LNCaP clone FGC (cell line): ENCODE measurements around the gene DOK6.

Source experiments
- DNase-seq: peaks from one replicate; pipeline ENCODE4 v3.0.0-alpha.2; 2011; ENCODE audit warnings: low read depth
- H3K4me3 ChIP-seq: 2 replicates; pipeline ENCODE4 v1.5.1; 2011; ENCODE audit warnings: mild to moderate bottlenecking, low read depth, low read length, control low read depth
- TF ChIP-seq, protein P1 (sequence below): IDR thresholded peaks from 2 replicates; pipeline ENCODE4 v1.5.1; 2012; ENCODE audit warnings: mild to moderate bottlenecking; ENCODE audit not compliant: control insufficient read depth, insufficient read depth; ENCODE audit errors: extremely low read depth

Gene DOK6

DNA sequence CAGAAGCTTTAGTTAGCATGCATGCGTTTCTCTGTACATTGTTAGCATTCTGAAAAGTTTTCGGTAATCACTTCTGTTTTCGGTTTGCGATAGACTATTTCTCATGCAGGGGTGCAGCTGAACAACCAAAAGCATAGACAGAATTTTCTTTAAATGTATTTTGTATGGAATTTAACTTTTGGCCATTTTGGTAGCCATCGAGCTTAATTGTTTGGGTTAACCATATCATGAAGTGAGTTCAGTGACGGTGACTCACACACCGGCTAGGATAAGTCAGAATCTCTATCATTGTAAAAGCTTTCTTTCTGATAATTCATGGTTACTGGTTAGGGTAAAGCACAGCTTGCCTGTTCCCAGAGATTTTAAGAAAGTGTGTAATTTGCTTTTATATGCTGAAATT lies 439.8 kb downstream of the DOK6 start:
- no peak overlapping the region for H3K4me3 ChIP-seq
- DNase-seq, result no peak
- TF ChIP-seq, protein P1, sequence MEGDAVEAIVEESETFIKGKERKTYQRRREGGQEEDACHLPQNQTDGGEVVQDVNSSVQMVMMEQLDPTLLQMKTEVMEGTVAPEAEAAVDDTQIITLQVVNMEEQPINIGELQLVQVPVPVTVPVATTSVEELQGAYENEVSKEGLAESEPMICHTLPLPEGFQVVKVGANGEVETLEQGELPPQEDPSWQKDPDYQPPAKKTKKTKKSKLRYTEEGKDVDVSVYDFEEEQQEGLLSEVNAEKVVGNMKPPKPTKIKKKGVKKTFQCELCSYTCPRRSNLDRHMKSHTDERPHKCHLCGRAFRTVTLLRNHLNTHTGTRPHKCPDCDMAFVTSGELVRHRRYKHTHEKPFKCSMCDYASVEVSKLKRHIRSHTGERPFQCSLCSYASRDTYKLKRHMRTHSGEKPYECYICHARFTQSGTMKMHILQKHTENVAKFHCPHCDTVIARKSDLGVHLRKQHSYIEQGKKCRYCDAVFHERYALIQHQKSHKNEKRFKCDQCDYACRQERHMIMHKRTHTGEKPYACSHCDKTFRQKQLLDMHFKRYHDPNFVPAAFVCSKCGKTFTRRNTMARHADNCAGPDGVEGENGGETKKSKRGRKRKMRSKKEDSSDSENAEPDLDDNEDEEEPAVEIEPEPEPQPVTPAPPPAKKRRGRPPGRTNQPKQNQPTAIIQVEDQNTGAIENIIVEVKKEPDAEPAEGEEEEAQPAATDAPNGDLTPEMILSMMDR, result no peak

DNA sequence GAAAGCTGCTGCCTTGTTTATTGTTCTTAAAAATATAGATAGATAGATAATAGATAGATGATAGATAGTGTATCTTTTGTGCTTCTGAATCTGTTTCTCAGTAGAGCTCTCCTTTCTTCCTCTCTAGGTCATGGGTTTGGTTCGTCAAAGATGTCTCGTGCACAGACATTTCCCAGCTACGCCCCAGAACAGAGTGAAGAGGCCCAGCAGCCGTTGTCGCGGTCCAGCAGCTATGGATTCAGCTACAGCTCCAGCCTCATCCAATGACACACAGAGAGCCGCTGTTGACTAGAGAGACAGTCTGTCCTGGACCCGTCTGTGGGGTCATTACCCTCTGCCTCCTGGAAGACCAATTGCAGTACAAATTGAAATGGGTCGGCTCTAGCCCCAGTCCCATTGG lies 440.4 kb downstream of the DOK6 start:
- DNase-seq, result no peak
- TF ChIP-seq, protein P1, result no peak
- no peak overlapping the region for H3K4me3 ChIP-seq

DNA sequence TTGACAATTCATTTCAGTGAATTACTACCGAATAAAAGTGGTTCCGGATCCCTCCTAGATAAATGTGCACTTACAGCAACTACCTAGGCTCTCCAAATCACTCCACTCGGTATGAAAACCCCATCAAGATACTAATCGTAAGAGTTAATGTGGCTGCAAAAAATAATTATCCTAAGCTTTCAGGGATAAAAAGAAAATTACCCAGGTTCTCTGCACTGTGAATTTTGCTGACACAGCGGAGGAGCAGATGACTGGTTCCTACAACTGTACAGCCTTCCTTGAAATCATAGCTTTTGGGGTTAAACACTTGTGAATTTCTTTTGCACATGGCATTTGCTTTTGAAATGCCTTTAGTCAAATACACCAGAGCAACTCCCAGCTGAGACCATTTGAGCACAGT lies 442.3 kb downstream of the DOK6 start:
- TF ChIP-seq, protein P1, result no peak
- no peak for DNase-seq
- no peak overlapping the region for H3K4me3 ChIP-seq

GRCh38 chr18:69844656-69845055 lies 444.0 kb downstream of the DOK6 start:
- TF ChIP-seq, protein P1, result no peak
- no peak overlapping the region for H3K4me3 ChIP-seq
- no peak for DNase-seq

DNA sequence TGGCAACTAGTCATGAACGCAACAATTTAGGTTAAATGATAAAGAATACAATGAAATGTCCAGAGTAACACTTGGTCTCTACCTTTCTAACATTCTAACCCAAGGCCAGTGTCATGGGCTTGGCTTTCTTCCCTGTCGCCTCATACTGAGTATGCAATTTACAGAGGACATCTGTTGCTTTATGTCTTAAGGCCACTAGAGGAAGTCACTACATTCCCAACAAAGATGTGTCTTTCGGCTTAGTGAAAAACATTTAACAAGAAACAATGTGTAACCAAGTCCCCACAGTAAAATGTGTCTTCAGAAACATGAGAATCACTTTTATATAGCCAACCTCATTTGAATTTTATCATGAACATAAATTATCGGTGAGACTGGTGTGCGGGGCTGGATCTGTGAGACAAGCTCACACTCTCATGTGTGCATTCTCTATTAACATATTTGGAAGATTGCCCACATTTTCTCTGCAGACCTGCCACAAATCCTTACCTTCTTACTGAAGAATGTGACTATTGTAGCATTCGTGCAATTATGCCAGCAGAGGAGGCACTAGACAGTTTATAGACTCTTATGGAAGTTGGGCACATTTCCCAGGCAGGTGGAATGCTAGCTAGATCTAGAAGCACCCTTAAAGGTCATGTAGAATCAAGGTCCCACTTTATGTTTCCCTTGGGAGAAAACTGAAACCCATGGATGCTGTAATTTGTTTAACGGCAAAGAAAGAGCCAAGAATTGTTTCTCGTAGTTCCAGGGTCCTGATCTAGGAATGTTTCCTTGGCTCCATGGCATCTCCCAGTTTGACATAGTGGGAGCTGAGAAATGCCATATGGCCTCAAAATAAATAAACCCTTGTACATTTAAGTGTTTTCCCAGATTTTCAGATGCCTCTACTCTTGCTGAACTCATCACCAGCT lies 445.2 kb downstream of the DOK6 start:
- no peak for DNase-seq
- no peak overlapping the region for H3K4me3 ChIP-seq
- TF ChIP-seq, protein P1, result peak; percentile 44

- DNase-seq, result no peak
- TF ChIP-seq, protein P1, result no peak
- no peak overlapping the region for H3K4me3 ChIP-seq
Observed at GRCh38 chr18:69853051-69853450, 452.4 kb downstream of the DOK6 start.

DNA sequence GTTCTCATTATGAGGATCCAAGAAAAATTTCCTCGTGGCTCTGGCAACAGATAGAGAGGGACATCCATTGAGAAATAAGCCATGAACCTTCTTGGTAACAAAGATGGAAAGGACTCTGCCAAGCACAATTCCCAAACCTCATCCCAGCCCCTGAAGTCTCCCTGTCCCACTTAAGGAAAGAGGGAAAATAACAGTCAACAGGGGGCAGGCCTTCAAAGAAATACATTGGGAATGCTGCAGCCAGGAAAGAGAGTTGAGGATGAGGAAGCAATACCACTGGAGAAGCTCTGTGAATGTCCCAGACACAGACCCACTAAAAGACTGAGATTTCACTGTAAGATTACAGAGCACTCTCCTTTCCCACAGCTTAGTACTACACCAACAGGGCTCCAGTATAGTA lies 453.8 kb downstream of the DOK6 start:
- TF ChIP-seq, protein P1, result no peak
- no peak for DNase-seq
- no peak overlapping the region for H3K4me3 ChIP-seq
